Measurements from ENCODE around the gene CCDC192.

DNA sequence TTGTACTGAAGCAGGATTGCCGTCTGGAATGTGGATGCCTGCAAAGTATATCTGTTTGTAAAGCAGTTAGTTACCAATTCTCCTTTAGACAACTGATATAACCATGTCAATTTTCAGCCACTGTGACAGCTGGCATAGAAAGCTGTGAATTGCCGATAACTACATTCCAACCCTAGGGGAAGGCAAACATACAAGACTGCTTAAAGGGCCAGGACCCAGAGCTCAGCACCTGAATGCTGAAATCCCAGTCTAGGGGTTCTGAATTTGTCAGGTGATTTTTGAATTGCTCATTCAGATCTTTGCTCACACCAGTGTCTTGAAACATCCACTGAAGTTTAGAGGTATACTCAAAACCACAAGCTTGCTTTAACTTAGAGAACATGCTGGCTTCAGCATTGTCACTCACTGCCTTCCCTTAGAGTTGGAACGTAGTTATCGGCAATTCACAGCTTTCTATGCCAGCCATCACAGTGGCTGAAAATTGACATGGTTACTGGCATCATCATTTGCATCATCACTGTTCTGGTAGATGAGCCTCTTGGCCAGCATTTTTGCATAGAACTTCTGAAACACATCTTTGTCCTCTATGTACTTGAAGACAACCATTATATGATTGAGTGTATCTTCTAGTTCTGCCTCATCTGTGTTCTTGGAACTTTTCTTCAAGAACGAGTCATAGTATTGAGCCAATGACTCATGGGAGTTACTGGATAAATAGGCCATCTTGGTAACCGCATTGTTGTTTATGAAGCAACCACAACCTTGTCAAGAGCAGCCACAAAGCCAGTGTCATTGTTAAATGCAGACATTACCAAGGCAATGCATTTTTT, 82.1 kb downstream of the CCDC192 start:
- TF ChIP-seq, protein P1, sequence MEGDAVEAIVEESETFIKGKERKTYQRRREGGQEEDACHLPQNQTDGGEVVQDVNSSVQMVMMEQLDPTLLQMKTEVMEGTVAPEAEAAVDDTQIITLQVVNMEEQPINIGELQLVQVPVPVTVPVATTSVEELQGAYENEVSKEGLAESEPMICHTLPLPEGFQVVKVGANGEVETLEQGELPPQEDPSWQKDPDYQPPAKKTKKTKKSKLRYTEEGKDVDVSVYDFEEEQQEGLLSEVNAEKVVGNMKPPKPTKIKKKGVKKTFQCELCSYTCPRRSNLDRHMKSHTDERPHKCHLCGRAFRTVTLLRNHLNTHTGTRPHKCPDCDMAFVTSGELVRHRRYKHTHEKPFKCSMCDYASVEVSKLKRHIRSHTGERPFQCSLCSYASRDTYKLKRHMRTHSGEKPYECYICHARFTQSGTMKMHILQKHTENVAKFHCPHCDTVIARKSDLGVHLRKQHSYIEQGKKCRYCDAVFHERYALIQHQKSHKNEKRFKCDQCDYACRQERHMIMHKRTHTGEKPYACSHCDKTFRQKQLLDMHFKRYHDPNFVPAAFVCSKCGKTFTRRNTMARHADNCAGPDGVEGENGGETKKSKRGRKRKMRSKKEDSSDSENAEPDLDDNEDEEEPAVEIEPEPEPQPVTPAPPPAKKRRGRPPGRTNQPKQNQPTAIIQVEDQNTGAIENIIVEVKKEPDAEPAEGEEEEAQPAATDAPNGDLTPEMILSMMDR (IDR thresholded peaks at IDR 0.05) = no peak
- no peak for TF ChIP-seq POLR2A (IDR thresholded peaks at IDR 0.05)

Measured in ovary (tissue), 3 donors.